Stimulated activated CD4-positive, alpha-beta T cell treated with anti-CD3 and anti-CD28 coated beads, Interleukin-4, amount 100 ng/mL, for 48 hours (primary cell): ENCODE measurements around the gene MED12L.
A peak's percentile ranks its signal among the peaks of the same experiment; 100 is the strongest.

Experiments
- DNase-seq, 2 donors: peaks; one replicate each; pipeline ENCODE4 v3.0.0-alpha.2; 2020; ENCODE audit warnings: low read depth in 2 of 2

MED12L gene

GRCh38 chr3:151142929-151143328 lies 57.5 kb downstream of the MED12L start:
- DNase-seq, result no peak

GRCh38 chr3:151144016-151144415 lies 58.6 kb downstream of the MED12L start:
- no peak for DNase-seq

DNA sequence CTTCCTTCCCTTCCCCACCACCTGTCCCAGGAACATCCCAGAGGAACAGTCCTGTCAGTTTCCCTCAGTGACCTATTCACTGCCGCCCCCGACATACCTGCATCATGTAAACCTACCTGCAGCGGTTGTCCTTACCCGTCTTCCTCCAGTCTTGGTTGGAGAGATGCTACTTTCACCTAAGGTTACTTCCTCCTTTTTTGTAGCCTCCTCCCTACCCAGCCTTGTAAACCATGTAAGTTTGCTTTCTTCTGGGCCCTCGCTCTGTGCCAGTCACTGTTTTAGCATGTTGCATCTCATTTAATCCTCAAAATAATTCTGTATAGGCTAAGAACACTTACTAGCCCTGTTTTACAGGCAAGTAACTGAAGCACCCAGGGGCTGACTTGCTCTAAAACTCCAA lies 59.3 kb downstream of the MED12L start:
- no peak for DNase-seq

DNA sequence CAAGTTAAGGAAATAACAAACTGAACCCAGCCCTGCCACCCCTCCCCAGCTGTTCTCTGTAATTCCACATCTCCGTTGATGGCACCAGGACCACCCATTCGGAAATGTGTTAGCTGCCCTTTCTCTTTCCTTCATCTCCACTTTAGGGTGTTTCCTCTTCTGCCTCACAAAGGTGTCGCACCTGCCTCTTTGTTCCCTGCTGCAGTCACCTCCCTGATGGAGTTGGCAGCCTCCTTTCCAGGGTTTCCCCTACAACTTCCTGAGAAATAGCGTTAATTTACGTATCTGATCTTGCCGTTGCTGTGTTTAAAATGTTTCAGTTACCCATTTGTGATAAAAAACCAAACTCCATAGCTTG lies 60.2 kb downstream of the MED12L start:
- no peak for DNase-seq

DNA sequence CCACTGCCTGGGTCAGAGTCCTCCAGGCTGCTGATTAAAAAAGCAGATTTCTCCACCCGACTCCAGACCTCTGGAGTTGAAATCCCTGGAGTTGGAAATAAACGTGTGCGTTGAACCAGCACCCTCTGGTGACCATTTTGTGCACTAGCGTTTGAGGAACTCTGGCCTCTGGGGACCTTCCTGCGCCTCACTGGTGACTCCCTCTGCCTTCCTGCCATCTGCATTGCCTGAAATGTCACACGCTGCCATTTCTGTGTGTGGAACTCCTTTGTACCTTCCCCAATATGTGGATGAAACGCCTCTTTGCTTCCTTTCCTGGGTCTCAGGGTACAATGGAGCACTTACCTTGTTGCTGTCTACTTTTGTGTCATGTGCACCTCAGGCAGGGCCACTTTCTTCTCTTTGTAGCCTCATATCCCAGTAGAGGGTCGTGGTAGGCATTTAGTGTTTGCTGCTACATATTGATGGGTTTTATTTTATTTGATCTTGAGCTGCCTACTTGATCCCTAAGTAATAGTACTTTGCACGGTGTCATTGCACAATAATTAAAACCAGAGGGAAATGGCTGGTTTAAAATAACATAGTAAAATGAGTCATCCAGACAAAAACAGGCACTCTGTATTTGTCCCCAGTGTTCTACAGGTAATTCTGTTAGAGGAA lies 60.7 kb downstream of the MED12L start:
- peak; percentile 30 to 35 for DNase-seq

- DNase-seq, result no peak
These were observed 61.2 kb downstream of the MED12L start for GRCh38 chr3:151146731-151147091.

DNA sequence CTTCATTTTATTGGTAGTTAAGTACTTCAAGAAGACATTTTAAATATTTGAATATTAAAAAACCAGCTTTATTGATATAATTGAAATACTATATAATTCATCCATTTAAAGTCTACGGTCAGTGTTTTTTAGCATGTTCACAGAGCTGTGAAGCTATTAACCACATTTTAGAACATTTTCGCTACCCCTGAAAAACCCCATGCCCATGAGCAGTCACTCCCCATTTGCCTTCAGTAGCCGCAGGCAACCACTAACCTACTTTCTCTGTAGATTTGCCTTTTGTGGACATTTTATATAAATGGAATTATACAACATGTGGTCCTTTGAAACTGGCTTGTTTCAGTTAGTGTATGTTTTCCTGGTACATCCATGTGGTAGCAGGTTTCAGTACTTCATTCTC lies 61.8 kb downstream of the MED12L start:
- no peak for DNase-seq

GRCh38 chr3:151152455-151153079 lies 67.1 kb downstream of the MED12L start:
- no peak for DNase-seq

DNA sequence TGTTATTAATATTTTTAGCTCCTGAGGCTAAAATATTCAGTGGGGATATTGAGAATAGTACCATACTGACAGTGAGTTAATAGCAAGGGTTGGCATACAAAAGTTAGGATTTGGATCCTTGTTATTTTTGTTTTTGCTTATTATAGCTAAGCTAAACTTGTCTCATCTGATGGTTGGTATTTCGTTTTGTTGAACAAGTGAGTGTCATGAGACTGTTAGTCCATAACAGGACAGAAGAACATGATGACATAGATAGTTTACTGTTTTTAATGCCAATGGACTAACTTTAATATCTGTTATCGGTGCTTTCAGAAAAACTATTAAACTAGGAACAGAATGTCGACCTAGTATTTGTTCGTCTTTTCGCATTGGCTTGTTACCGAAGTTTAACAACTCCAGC lies 69.1 kb downstream of the MED12L start:
- no peak for DNase-seq

DNA sequence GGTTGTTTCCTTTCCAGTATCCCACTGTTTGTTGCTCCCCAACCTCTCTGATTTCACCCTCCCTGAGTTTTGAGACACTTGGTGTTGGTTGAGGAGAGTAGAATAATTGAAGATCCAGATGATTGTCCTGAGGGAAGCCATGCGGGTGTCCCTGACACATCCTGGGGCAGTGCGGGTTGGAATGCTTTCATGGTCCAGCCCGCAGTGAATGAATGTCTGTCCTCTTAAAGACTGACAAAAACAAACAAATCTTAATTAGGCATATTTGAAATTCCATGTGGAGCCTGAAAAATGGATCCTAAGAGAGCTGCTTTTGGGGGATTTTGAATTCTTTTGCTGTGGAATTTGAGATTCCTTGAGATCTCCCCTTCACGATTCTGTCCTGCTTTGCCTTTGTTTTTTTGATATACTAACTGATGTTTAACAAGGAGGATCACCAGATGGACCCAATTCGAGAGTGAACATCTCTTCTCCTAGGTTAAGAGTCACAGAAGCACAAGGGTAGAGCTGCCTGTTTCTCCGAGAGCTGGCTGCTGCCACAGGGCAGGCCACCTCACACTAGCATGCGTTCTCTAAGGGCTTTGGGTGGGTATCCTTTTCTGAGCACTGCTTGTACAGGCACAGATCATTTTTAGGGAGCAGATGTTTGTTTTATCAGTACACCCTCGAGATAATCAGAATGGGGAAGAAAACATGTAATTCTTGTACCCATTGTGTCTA lies 70.1 kb downstream of the MED12L start:
- DNase-seq, result no peak

- DNase-seq, result peak in 1 of 2 donors; percentile 32
These were observed 71.3 kb downstream of the MED12L start for GRCh38 chr3:151156618-151157216.

DNA sequence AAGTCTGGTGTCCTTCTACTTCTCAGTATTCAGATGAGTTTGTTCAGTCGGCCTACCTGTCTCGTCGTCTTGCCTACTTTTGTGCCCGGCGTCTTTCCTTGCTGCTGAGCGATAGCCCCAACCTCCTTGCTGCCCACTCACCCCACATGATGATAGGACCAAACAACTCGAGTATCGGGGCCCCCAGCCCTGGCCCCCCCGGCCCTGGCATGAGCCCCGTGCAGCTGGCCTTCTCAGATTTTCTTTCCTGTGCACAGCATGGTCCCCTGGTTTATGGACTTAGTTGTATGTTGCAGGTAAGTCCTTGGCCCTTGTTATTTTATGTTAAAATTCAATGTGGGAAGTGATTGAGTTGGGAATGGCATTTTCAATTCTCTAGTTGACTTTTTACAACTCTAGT lies 74.3 kb downstream of the MED12L start:
- no peak for DNase-seq

DNA sequence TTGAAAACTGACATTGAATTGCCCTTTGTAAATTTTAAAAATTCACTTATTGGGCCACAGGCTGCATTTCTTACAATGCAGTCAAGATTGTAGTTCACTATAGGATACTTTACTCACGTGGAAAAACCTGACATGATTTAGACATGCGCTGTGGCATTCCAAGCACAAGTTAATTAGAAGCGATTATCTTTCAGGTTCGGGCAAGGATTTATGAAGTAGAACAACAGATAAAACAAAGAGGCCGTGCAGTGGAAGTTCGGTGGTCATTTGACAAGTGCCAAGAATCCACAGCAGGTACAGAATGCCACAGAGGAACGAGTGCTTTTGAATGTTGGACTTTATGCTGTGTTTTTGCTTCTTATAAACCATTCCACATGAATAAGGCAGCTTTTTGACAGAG lies 79.8 kb downstream of the MED12L start:
- DNase-seq, result no peak

DNA sequence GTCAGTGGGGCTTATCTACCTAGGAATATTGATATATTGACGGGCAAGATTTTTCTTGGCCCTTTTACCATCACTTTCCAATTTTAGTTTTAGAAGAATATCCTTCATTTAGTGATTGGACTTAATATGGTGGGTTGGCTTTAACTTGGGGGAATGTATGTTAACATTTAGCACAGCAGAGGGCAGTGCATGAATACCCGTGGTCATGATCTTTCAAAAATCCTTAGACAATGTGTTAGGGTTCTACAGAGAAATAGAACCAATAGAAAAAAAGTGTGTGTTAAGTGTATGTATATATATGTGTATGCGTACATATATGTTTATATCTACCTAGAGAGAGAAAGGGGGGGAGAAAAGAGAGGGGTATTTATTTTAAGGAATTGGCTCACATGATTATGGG lies 80.7 kb downstream of the MED12L start:
- DNase-seq, result no peak

DNA sequence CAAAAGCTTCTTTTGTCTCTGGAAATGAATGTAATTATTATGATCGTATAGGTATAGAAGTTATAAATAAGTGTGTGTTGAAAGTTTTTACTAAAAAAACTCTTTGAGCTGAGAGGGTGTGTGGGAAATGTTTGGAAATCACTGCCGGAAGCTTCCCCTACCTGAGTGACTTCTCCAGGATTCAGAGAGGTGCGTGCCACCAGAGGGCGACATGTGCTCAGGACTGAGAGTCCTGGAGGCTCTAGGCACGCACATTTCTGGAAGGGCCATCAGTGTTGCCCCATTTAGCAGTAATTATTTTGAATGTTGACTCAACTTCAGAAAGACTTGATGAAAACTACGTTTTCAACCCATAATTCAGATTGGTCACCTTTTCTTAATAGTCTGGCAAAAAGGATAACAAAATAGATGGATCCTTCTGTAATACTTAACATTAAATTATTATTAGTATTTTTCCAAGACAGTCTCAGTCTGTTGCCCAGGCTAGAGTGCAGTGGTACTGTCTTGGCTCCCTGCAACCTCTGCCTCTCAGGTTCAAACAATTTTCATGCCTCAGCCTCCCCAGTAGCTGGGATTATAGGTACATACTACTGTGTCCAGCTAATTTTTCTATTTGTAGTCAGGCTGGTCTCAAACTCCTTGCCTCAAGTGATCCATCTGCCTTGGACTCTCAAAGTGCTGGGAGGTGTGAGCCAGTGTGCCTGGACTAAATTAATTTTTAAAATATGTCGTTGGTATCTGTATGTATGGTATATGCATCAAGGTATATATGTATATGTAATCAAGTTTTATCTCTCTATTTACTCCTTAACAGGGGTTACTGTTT lies 83.0 kb downstream of the MED12L start:
- peak; percentile 83 to 85 for DNase-seq

DNA sequence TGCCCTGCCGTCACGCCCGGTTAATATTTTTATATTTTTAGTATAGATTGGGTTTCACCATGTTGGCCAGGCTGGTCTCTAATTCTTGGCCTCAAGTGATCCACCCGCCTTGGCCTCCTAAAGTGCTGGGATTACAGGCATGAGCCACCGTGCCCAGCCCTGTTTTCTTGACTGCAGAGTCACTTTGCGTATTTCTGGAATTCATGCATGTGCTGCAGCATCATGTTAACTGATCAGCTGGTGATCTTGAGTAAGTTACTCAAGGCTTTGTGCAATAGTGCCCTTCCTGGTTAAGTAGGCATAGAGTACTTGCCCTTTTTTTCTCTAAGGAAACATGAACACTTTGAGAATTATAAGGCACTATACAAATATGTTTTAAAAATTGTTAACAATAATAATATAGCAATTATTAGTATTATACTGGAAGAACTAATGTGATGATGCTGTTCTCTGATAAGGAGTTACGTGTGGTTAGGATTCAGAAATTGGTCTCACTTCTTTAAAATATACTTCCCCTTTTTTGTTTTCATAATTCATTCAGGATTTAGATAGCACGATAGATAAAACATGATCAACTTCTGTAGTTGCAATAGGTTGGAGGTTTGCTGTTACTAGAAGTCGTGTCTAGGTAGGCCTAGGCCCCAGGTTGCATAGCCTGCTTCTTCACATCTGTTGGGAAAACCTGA lies 83.9 kb downstream of the MED12L start:
- no peak for DNase-seq

DNA sequence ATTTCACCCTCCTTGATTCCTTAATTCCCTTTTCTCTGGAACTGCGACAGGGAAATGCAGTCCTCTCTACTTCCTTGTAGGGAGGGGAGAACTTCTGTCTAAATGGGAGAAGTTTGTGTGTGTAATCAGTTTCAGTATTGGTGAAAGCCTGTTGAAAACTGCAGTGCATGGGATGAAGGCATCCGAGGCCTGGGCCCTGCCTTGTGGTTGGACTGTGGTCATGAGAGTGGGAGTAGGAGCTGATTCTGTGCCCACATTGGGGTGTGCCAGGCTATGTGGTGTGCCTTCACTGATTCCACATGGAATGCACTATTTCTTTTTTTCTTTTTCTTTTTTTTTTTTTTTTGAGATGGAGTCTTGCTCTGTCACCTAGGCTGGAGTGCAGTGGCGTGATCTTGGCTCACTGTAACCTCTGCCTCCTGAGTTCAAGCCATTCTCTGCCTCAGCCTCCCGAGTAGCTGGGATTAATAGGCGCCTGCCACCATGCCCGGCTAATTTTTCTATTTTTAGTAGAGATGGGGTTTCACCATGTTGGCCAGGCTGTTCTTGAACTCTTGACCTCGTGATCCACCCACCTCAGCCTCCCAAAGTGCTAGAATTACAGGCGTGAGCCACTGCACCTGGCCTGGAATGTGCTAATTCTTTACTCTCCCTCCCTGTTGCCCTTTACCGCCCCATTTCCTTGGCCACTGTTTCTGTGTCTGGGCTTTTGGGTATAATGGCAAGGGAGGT lies 84.7 kb downstream of the MED12L start:
- DNase-seq, result peak; percentile 28 to 53

DNA sequence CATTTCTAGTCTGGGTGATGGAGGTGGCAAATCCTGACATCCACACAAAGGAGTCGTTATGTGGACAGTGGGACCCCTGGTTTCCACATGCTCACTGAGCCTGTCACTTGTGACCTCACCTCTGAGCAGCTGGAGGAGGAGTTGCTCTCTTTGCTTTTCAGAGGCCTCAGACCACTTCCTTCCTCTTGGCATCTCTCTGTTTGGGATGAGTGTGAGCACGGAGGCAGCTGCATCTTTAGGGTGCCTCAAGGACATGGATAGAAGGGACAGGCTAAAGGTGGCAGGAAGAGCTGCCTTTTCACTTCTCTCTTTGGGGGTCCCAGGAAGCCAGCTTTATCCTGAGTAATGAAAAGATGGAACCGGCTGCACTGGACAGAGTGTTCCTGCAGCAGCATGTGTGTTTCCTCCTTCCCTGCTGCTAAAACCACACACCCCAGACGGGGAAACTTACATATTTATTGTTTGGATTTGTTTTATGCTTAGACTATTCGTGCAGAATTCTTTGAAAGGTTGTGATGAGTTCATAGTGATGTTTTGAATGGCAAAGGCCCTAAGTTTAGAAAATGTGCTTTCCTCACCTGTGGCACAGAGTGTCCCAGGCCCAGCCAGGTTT lies 85.8 kb downstream of the MED12L start:
- DNase-seq, result peak in 1 of 2 donors; percentile 30

GRCh38 chr3:151174351-151174750 lies 88.9 kb downstream of the MED12L start:
- no peak for DNase-seq

- no peak for DNase-seq
These were observed 90.5 kb downstream of the MED12L start for GRCh38 chr3:151175952-151176351.
